ENCODE measurements around the gene MTRR.

DNA sequence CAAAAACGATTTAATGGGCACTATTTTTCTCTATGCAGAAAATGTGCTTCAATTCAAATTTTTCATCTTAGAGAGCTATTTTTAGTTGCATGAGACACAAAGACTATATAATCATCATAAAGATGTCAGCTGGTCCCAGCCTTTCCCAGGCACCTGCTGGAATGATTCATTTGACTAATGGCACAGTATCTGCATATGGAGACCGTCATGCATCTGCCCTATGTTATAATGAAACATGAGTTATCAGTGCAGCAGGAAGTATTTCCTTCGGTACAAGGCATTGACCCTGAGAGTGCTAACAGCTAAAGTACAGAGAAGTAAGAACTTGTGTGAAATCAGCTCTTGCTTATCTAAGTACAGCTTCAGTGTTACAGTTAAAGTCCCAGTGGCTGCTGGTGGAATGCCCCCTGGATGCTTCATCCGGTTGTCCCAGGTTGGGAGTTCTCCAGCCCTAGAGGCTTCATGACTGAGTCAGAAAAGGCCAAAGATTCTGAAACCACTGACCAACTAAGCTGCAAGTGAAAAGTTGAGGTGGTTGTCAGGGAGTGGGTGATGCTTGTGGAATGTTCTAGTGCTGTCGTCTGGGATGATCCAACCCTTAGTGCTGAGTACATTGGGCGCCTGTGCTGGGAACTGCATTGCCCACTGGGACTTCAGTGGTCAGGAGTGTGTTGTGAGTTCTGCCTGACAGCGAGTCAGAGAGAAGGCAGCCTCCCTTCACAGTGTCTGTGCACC, 57.2 kb downstream of the MTRR start:
- TF ChIP-seq, protein P1, sequence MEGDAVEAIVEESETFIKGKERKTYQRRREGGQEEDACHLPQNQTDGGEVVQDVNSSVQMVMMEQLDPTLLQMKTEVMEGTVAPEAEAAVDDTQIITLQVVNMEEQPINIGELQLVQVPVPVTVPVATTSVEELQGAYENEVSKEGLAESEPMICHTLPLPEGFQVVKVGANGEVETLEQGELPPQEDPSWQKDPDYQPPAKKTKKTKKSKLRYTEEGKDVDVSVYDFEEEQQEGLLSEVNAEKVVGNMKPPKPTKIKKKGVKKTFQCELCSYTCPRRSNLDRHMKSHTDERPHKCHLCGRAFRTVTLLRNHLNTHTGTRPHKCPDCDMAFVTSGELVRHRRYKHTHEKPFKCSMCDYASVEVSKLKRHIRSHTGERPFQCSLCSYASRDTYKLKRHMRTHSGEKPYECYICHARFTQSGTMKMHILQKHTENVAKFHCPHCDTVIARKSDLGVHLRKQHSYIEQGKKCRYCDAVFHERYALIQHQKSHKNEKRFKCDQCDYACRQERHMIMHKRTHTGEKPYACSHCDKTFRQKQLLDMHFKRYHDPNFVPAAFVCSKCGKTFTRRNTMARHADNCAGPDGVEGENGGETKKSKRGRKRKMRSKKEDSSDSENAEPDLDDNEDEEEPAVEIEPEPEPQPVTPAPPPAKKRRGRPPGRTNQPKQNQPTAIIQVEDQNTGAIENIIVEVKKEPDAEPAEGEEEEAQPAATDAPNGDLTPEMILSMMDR (IDR thresholded peaks at IDR 0.05): no peak
- TF ChIP-seq POLR2A (IDR thresholded peaks at IDR 0.05): no peak

Data from thyroid gland (tissue), 4 donors.